DMS 273 (cell line): ENCODE measurements around the gene RAB20.

Experiments used
- DNase-seq: peaks from one replicate; lab custom pipeline; 2025; ENCODE audit not compliant: unreplicated experiment; lab: John Stamatoyannopoulos, UW

The RAB20 gene

GRCh38 chr13:110474713-110475112, 86.8 kb downstream of the RAB20 start:
- no peak for DNase-seq
